ENCODE data around the gene TBC1D22A. TPM values are rescaled to one million over a fixed set of nuclear protein-coding genes. Genes with fewer than 3 reads are reported as not detected.

Gene TBC1D22A
- total RNA-seq, 1 donor from 2014 or later, result 6.8 TPM

GRCh38 chr22:47160781-47161520 is 398.5 kb downstream of the TBC1D22A start:
- Histone ChIP-seq H3K27ac (ENCODE audit: low read depth, low read length) (no peak overlapping the region), H3K4me1 (ENCODE audit: control insufficient read depth in 3 of 3, insufficient read depth in 3 of 3, low read length in 3 of 3) (peaks cover 0 to 12% (median 0%) of the 10 kb centered on the region in 3 donors), H3K9ac (ENCODE audit: low read depth in 1 of 3, low read length in 3 of 3) (no peak overlapping the region), H3K36me3 (ENCODE audit: control insufficient read depth in 3 of 3, insufficient read depth in 3 of 3, low read length in 3 of 3) (peaks cover 0 to 4% (median 0%) of the 10 kb centered on the region in 3 donors), H3K27me3 (ENCODE audit: control insufficient read depth in 3 of 3, insufficient read depth in 3 of 3, low read length in 3 of 3) (no peaks in the 10 kb centered on the region), H3K4me3 (ENCODE audit: low read length in 3 of 3) (no peak overlapping the region), H3K9me3 (ENCODE audit: control insufficient read depth in 3 of 3, low read length in 3 of 3) (no peaks in the 10 kb centered on the region)

- Histone ChIP-seq H3K27ac (ENCODE audit: low read depth, low read length) (no peak overlapping the region), H3K4me3 (ENCODE audit: low read length in 3 of 3) (no peak overlapping the region), H3K36me3 (ENCODE audit: control insufficient read depth in 3 of 3, insufficient read depth in 3 of 3, low read length in 3 of 3) (peaks cover 0 to 4% (median 0%) of the 10 kb centered on the region in 3 donors), H3K9me3 (ENCODE audit: control insufficient read depth in 3 of 3, low read length in 3 of 3) (no peaks in the 10 kb centered on the region), H3K4me1 (ENCODE audit: control insufficient read depth in 3 of 3, insufficient read depth in 3 of 3, low read length in 3 of 3) (peaks cover 0 to 12% (median 0%) of the 10 kb centered on the region in 3 donors), H3K27me3 (ENCODE audit: control insufficient read depth in 3 of 3, insufficient read depth in 3 of 3, low read length in 3 of 3) (no peaks in the 10 kb centered on the region), H3K9ac (ENCODE audit: low read depth in 1 of 3, low read length in 3 of 3) (no peak overlapping the region)
Observed at GRCh38 chr22:47161631-47162030, 399.2 kb downstream of the TBC1D22A start.

- Histone ChIP-seq H3K36me3 (ENCODE audit: control insufficient read depth in 3 of 3, insufficient read depth in 3 of 3, low read length in 3 of 3) (peaks cover 0 to 4% (median 0%) of the 10 kb centered on the region in 3 donors), H3K27ac (ENCODE audit: low read depth, low read length) (no peak overlapping the region), H3K9ac (ENCODE audit: low read depth in 1 of 3, low read length in 3 of 3) (no peak overlapping the region), H3K4me3 (ENCODE audit: low read length in 3 of 3) (no peak overlapping the region), H3K4me1 (ENCODE audit: control insufficient read depth in 3 of 3, insufficient read depth in 3 of 3, low read length in 3 of 3) (peaks cover 0 to 12% (median 0%) of the 10 kb centered on the region in 3 donors), H3K9me3 (ENCODE audit: control insufficient read depth in 3 of 3, low read length in 3 of 3) (no peaks in the 10 kb centered on the region), H3K27me3 (ENCODE audit: control insufficient read depth in 3 of 3, insufficient read depth in 3 of 3, low read length in 3 of 3) (no peaks in the 10 kb centered on the region)
Observed at GRCh38 chr22:47162865-47163264, 400.4 kb downstream of the TBC1D22A start.

- H3K9ac ChIP-seq (ENCODE audit: low read depth in 1 of 3, low read length in 3 of 3), result no peak overlapping the region
- no peaks in the 10 kb centered on the region for H3K27me3 ChIP-seq (ENCODE audit: control insufficient read depth in 3 of 3, insufficient read depth in 3 of 3, low read length in 3 of 3)
- H3K27ac ChIP-seq (ENCODE audit: low read depth, low read length), result no peak overlapping the region
- H3K9me3 ChIP-seq (ENCODE audit: control insufficient read depth in 3 of 3, low read length in 3 of 3), result no peaks in the 10 kb centered on the region
- peaks cover 0 to 12% (median 0%) of the 10 kb centered on the region in 3 donors for H3K4me1 ChIP-seq (ENCODE audit: control insufficient read depth in 3 of 3, insufficient read depth in 3 of 3, low read length in 3 of 3)
- peaks cover 0 to 3% (median 0%) of the 10 kb centered on the region in 3 donors for H3K36me3 ChIP-seq (ENCODE audit: control insufficient read depth in 3 of 3, insufficient read depth in 3 of 3, low read length in 3 of 3)
- H3K4me3 ChIP-seq (ENCODE audit: low read length in 3 of 3), result no peak overlapping the region
Observed at GRCh38 chr22:47163481-47163855, 401.0 kb downstream of the TBC1D22A start.

GRCh38 chr22:47163856-47164513 is 401.5 kb downstream of the TBC1D22A start:
- Histone ChIP-seq H3K36me3 (ENCODE audit: control insufficient read depth in 3 of 3, insufficient read depth in 3 of 3, low read length in 3 of 3) (no peaks in the 10 kb centered on the region), H3K9me3 (ENCODE audit: control insufficient read depth in 3 of 3, low read length in 3 of 3) (no peaks in the 10 kb centered on the region), H3K27ac (ENCODE audit: low read depth, low read length) (no peak overlapping the region), H3K27me3 (ENCODE audit: control insufficient read depth in 3 of 3, insufficient read depth in 3 of 3, low read length in 3 of 3) (no peaks in the 10 kb centered on the region), H3K4me3 (ENCODE audit: low read length in 3 of 3) (no peak overlapping the region), H3K9ac (ENCODE audit: low read depth in 1 of 3, low read length in 3 of 3) (no peak overlapping the region), H3K4me1 (ENCODE audit: control insufficient read depth in 3 of 3, insufficient read depth in 3 of 3, low read length in 3 of 3) (peaks cover 0 to 12% (median 0%) of the 10 kb centered on the region in 3 donors)

GRCh38 chr22:47164514-47165337 is 402.3 kb downstream of the TBC1D22A start:
- H3K4me1 ChIP-seq (ENCODE audit: control insufficient read depth in 3 of 3, insufficient read depth in 3 of 3, low read length in 3 of 3), result peaks cover 0 to 12% (median 0%) of the 10 kb centered on the region in 3 donors
- H3K27me3 ChIP-seq (ENCODE audit: control insufficient read depth in 3 of 3, insufficient read depth in 3 of 3, low read length in 3 of 3), result no peaks in the 10 kb centered on the region
- no peaks in the 10 kb centered on the region for H3K9me3 ChIP-seq (ENCODE audit: control insufficient read depth in 3 of 3, low read length in 3 of 3)
- no peaks in the 10 kb centered on the region for H3K36me3 ChIP-seq (ENCODE audit: control insufficient read depth in 3 of 3, insufficient read depth in 3 of 3, low read length in 3 of 3)
- no peak overlapping the region for H3K27ac ChIP-seq (ENCODE audit: low read depth, low read length)
- H3K9ac ChIP-seq (ENCODE audit: low read depth in 1 of 3, low read length in 3 of 3), result no peak overlapping the region
- no peak overlapping the region for H3K4me3 ChIP-seq (ENCODE audit: low read length in 3 of 3)

- Histone ChIP-seq H3K27ac (ENCODE audit: low read depth, low read length) (no peak overlapping the region), H3K27me3 (ENCODE audit: control insufficient read depth in 3 of 3, insufficient read depth in 3 of 3, low read length in 3 of 3) (no peaks in the 10 kb centered on the region)
Observed at GRCh38 chr22:47165338-47166032, 403.0 kb downstream of the TBC1D22A start.

GRCh38 chr22:47166033-47166404 is 403.6 kb downstream of the TBC1D22A start:
- H3K4me3 ChIP-seq (ENCODE audit: low read length in 3 of 3), result no peak overlapping the region
- no peaks in the 10 kb centered on the region for H3K9me3 ChIP-seq (ENCODE audit: control insufficient read depth in 3 of 3, low read length in 3 of 3)
- peaks cover 0 to 12% (median 0%) of the 10 kb centered on the region in 3 donors for H3K4me1 ChIP-seq (ENCODE audit: control insufficient read depth in 3 of 3, insufficient read depth in 3 of 3, low read length in 3 of 3)
- H3K27ac ChIP-seq (ENCODE audit: low read depth, low read length), result no peak overlapping the region
- H3K36me3 ChIP-seq (ENCODE audit: control insufficient read depth in 3 of 3, insufficient read depth in 3 of 3, low read length in 3 of 3), result peaks cover 0 to 2% (median 0%) of the 10 kb centered on the region in 3 donors
- no peaks in the 10 kb centered on the region for H3K27me3 ChIP-seq (ENCODE audit: control insufficient read depth in 3 of 3, insufficient read depth in 3 of 3, low read length in 3 of 3)
- no peak overlapping the region for H3K9ac ChIP-seq (ENCODE audit: low read depth in 1 of 3, low read length in 3 of 3)

More at GRCh38 chr22:47165338-47166032, 403.0 kb downstream of the TBC1D22A start:
- Histone ChIP-seq H3K4me1 (ENCODE audit: control insufficient read depth in 3 of 3, insufficient read depth in 3 of 3, low read length in 3 of 3) (peaks cover 0 to 12% (median 0%) of the 10 kb centered on the region in 3 donors), H3K9me3 (ENCODE audit: control insufficient read depth in 3 of 3, low read length in 3 of 3) (no peaks in the 10 kb centered on the region), H3K36me3 (ENCODE audit: control insufficient read depth in 3 of 3, insufficient read depth in 3 of 3, low read length in 3 of 3) (peaks cover 0 to 2% (median 0%) of the 10 kb centered on the region in 3 donors), H3K9ac (ENCODE audit: low read depth in 1 of 3, low read length in 3 of 3) (no peak overlapping the region), H3K4me3 (ENCODE audit: low read length in 3 of 3) (no peak overlapping the region)

GRCh38 chr22:47166446-47167016 is 404.1 kb downstream of the TBC1D22A start:
- no peak overlapping the region for H3K27ac ChIP-seq (ENCODE audit: low read depth, low read length)
- peaks cover 0 to 2% (median 0%) of the 10 kb centered on the region in 3 donors for H3K36me3 ChIP-seq (ENCODE audit: control insufficient read depth in 3 of 3, insufficient read depth in 3 of 3, low read length in 3 of 3)
- H3K4me3 ChIP-seq (ENCODE audit: low read length in 3 of 3), result no peak overlapping the region
- H3K9ac ChIP-seq (ENCODE audit: low read depth in 1 of 3, low read length in 3 of 3), result no peak overlapping the region
- peaks cover 0 to 10% (median 0%) of the 10 kb centered on the region in 3 donors for H3K4me1 ChIP-seq (ENCODE audit: control insufficient read depth in 3 of 3, insufficient read depth in 3 of 3, low read length in 3 of 3)
- no peaks in the 10 kb centered on the region for H3K9me3 ChIP-seq (ENCODE audit: control insufficient read depth in 3 of 3, low read length in 3 of 3)
- no peaks in the 10 kb centered on the region for H3K27me3 ChIP-seq (ENCODE audit: control insufficient read depth in 3 of 3, insufficient read depth in 3 of 3, low read length in 3 of 3)
